Neural cell (in vitro differentiated cells): ENCODE measurements around the gene PNISR.

ENCODE experiments used
- REST ChIP-seq: IDR thresholded peaks from 2 replicates; pipeline ENCODE4 v1.6.1; 2012; ENCODE audit warnings: borderline replicate concordance
- TF ChIP-seq, protein P1 (sequence below): fragments of 450-650 bp; IDR thresholded peaks from 2 replicates; pipeline ENCODE4 v1.5.1; 2014; ENCODE audit warnings: antibody characterized with exemption, mild to moderate bottlenecking, moderate library complexity; ENCODE audit not compliant: poor library complexity, severe bottlenecking

- TF ChIP-seq, protein P1, sequence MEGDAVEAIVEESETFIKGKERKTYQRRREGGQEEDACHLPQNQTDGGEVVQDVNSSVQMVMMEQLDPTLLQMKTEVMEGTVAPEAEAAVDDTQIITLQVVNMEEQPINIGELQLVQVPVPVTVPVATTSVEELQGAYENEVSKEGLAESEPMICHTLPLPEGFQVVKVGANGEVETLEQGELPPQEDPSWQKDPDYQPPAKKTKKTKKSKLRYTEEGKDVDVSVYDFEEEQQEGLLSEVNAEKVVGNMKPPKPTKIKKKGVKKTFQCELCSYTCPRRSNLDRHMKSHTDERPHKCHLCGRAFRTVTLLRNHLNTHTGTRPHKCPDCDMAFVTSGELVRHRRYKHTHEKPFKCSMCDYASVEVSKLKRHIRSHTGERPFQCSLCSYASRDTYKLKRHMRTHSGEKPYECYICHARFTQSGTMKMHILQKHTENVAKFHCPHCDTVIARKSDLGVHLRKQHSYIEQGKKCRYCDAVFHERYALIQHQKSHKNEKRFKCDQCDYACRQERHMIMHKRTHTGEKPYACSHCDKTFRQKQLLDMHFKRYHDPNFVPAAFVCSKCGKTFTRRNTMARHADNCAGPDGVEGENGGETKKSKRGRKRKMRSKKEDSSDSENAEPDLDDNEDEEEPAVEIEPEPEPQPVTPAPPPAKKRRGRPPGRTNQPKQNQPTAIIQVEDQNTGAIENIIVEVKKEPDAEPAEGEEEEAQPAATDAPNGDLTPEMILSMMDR = no peak
- TF ChIP-seq REST = no peak
These were observed 46.5 kb upstream of the PNISR start for GRCh38 chr6:99471638-99472037.
